Inferior parietal cortex (tissue), 1 donor: ENCODE results near the gene TSPYL1.
A peak's percentile ranks its signal among the peaks of the same experiment; 100 is the strongest.
"Not testable (repeated sequence)": the region's sequence is repeated elsewhere in the genome, so short reads cannot be mapped to it uniquely, and the experiment has no call there.

Source experiments
- DNase-seq: peaks from one replicate; pipeline ENCODE4 v3.0.0-alpha.2; 2016; ENCODE audit errors: extremely low spot score

The TSPYL1 gene

DNA sequence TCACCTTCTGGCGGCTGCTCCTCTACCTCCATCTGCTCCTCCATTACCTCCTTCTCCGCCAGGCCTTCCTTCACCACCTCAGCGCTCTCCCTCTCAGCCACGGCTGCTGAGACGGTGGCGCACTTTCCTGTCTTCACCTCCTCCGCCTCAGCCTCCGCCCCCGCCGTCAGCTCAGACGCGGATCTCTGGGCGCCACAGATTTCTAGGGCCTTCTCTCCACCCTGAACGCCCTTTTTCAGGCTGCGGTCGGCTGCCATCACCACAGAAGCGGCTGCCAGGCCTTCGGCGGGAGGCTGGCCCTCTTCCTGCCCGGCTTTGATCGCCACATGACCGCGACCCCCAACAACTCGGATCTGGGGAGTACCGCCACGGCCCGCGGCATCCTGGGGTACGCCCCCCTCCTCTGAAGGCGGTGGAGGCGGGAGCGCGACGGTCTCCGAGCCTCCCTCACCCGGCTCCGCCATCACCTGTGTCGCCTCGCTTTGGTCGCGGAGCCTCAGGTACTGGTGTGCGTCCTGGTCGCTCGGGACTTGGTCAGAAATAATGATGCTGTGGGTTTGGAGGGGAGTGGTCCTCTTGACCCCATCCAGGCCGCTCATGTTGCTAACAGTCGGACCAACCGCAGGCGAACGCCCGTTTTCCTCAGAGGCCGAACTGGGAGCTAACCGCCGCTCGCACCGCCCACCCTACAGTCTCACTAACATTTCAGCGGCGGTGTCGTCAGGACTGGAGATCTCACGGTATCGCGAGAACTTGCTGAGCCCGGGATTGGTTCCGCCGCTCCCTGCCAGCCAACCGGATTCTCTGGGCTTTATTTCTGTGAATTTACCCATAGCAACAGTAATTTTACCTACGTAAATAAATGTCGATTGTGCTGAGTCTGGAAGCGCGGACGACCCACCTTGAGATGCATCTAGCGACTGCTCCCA lies at the start of gene TSPYL1:
Gene TSPYL1, minus strand, starts transcription at position 699 of the 929 bp plus-strand sequence. Its CDS starts 100 bp downstream, at position 599.
- DNase-seq: peak; percentile 96

DNA sequence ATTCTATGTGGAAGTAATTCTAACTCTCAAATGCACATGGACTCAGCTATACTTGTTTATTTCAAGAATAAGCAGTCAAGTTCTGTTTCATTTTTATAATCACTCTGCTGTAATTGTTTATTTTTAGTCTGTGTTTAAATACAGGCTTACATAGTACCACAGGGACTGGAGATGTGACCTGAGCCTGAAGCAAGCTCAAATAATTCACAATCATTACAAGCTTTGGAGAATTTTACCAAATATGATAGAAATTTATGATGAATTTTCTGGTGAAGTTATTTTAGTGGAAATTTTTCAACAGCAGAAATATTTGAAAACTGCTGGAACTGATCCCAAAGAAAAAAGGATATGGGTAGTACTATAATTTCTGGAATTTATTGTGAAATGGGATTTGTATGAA lies 49.4 kb upstream of the TSPYL1 start:
- DNase-seq: no peak

DNA sequence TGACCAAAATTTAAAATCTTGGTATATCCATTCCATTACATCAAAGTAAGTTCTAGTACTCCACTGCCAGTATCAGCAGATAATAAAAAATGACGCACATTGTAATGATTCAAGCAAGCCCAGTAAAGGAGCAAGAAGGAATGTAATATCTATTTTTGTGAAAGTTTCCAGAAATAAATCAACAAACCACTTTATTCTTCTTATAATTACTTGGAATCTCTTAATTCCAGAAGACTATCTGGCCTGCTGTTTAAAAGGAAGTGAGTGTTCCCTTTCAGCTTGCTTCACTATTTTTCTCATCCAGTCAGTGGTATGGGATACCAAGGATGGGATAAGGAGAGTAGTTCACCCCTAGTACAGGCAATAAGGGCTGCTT lies 48.8 kb upstream of the TSPYL1 start:
- no peak for DNase-seq

DNA sequence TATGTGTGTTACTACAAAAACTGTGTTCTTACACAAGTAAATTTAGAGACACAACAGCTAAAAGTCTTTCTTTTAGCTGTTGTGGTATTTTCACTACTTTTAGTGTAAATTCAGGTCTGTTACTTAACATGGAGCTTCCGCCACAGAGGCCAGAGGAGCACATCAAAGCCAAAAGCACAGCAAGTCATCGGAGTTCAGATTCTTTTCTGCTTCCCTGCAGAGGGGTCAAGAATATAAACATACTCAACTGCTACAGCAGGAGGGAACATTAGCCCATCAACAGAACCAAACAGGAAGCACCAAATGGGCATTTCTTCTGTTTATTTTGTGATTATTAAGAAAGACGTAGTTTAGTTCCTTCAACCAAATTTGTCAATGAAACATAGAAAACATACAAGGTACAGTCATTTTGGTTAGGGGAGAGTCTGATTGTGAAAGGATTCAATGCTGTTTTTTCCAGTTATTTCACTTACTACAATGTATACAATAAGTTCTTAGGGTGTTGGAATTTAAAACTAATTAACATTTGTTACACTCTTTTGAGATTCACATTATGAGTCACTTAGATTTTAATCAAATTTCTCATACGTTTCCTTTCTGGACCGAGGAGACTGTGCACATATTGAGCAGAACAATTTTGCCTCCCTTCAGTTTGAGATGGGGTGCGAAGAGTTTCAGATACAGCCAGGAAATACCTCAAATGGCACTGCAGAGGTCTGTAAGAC lies 48.2 kb upstream of the TSPYL1 start:
- DNase-seq: no peak

DNA sequence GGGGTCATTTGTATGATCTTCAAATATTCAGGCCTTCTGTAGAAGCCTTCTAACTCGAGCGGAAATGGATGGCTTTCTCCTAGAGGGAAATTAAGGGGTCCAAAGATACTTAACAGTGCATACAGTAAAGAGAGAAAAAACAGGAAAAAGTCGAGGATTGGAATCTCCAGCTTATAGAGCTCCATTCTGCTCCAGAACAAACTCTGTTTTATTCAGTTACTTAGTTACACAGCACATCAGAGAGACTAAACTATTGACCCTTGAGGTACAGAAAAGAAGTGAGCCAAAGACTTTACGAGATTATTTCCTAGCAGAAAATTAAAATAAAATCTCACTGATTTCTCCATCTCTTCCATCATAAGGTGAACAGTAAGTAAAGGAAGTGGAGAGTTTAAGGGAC lies 47.3 kb upstream of the TSPYL1 start:
- no peak for DNase-seq

DNA sequence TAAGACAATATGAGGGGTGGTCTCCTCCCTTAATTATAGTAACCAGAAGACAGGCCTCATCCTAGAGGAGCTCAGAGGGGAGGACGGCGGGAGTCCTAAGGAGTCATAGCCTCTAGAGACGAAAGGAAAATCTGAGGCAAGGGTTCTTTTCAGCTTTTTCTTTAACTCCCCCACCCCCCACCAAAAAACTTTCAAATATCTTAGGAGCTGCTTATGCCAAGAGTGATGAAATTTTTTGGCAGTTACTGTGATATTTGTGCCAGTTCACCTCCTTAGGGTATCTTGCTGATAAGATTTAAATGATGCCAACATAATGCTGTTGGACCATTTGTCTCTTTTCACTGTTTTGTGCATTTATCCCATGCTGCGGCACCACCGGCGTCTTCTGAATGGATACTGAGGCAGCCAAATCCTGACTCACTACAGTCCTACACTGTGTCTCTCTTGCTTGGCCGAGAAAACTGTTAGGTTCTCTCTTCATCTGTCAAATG lies 46.5 kb upstream of the TSPYL1 start:
- no peak for DNase-seq

DNA sequence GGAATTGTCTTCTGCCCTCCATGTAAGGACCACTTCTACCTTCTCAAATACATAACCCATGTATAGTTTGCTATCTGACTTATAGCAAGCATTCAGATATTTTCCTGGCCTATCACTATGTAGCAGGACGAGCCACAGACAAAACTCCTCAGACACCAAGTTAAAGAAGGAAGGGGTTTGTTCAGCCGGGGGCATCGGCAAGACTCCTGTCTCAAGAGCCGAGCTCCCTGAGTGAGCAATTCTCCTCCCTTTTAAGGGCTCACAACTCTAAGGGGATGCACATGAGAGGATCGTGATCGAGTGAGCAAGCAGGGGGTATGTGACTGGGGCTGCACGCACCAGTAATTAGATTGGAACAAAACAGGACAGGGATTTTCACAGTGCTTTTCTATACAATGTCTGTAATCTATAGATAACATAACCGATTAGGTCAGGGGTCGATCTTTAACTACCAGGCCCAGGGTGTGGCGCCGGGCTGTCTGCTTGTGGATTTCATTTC lies 46.0 kb upstream of the TSPYL1 start:
- not testable (repeated sequence) for DNase-seq

DNA sequence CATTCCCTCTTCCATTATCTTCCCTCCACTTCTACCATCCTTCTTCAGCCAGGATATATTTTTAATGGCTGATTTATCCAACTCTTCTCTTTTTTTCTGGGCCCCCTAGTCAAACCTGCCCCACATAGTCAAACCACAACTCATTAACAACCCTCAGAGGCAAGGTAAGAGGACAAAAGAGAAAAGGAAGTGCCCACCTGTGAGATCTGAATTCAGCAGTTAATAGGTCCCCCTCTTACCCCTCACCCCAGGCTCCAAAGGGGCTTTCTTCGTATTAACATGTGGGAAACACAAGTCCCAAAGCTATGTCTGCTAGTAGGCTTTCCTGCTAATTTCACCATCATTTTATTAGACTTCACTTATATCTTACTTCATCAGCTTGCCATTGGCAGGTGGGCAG lies 44.1 kb upstream of the TSPYL1 start:
- DNase-seq: no peak

DNA sequence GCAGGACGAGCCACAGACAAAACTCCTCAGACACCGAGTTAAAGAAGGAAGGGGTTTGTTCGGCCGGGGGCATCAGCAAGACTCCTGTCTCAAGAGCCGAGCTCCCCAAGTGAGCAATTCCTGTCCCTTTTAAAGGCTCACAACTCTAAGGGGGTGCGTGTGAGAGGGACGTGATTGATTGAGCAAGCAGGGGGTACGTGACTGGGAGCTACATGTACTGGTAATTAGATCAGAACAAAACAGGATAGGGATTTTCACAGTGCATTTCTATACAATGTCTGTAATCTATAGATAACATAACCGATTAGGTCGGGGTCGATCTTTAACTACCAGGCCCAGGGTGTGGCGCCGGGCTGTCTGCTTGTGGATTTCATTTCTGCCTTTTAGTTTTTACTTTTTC lies 42.2 kb upstream of the TSPYL1 start:
- not testable (repeated sequence) for DNase-seq

DNA sequence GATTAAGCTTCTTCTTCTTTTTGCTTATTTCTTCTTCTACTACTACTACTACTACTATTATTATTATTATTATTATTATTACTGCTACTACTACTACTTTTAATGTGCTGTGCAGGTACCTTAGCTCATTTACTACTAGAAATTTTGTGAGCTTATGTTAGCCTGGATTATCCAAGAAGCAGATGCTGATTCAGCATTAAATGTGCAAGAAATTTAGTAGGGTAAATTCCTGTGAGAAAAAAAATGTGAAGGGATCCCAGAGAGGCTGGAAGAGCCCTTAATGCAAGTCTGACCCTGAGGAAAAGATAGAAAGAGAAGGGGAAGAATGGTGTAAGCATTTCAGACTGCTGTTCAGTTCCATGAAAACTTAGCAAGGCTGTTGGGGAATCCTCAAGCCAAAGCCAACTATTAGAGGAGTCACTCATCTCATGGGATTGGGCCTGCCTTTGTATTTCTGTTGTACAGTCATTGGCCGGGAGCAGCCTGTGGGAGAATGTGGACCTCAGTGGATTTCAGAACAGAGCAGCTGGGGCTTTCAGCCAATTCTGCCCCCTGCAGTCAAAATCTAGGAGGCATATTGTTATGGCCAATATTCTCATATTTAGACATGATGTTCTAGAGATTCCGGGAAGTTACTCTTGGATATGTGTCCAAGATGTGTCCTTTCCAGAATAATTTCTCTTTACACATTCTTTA lies 37.2 kb upstream of the TSPYL1 start:
- no peak for DNase-seq

DNA sequence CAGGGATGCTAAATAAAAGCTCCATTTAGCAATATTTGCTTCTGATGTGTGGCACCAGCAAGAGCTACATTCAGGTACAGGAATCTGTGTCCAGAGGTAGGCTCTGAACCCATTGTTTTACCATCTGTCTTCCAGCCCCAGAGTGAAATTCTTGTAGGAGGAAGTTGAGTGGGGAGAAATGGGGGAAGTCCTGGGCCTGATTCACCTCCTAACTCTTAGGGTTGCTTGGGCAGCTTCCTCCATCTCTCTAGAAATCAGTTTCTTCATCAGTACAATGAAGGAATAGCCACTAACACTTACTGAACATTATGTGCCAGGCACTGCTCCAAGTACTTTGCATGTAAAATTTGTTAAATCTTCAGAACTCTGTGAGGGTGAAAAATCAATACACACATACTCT lies 35.1 kb upstream of the TSPYL1 start:
- DNase-seq: no peak

DNA sequence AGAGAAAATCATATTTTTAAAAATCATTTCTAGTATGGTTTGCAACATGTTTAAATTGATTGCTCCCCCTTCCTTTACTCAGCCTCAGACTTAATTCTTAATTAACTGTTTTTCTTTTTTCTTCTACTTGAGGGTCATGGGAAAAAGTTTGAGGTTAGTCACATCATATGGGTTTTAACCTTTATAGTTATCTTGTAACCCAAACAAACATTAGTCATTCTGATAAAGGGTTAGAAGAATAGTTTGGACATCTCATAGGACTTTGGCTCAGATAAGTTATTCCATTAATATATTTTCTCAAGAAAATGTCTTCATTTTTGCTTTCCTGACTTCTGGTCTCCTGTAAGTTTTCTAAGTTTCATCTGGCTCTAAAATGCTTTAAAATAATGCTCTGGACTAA lies 34.5 kb upstream of the TSPYL1 start:
- no peak for DNase-seq

DNA sequence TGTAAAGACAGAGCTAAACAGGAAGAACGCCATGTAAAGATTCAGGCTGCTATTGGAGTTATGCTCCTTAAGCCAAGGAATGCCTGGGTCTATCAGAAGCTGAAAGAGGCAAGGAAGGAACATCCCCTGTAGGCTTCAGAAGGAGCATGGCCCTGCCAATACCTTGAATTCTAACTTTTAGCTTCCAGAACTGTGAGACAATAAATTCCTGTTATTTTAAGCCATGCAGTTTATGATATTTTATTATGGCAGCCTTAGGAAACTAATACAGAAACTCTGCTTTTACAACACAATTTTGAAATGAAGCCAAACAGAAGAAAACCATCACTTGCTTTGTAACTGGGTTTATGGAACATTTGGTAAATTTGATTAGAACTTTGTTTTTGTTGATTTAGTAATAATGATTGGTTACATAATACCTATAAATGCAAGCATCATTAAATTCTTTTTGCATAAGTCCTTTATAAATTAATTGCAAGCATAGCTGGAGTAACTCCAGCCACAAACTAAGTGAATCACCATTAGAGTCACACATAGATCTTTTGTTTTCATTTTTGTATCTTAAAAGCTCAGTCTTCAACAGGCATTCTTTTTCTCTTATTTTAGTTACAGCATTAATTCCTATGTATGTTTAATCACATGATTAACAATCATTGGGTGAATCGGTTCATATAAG lies 33.5 kb upstream of the TSPYL1 start:
- no peak for DNase-seq

DNA sequence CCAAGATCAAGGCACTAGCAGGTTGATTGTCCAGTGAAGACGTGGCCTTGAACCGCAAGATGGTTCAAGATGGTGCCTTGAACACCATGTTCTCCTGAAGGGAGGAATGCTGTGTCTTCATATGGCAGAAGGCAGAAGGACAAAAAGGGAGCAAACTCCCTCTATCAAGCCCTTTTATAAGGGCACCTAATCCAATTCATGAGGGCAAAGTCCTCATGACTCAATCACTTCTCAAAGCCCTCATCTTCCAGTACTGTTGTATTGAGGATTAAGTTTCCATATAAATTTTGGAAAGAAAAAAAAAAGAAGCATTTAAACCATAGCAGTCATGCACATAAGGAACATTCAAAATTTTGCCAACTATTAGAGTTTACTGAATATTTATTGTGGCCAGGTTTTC lies 29.9 kb upstream of the TSPYL1 start:
- no peak for DNase-seq

DNA sequence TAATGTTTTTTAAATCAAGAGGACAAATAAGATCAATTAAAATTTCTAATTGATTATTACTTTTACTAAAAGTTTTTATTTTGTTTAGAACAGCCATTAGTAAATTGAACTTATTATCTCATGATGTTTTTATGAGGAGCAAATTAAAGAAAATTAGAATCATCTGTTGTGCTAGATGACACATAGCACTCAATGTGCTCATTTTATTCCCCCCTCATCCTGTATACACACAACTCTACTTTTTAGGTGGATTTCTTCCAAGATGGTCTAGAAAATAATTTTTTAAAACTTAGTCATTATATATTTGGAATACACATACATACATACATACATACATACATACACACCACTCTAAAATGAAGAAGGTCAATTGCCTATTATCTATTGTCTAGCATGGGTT lies 29.3 kb upstream of the TSPYL1 start:
- no peak for DNase-seq

DNA sequence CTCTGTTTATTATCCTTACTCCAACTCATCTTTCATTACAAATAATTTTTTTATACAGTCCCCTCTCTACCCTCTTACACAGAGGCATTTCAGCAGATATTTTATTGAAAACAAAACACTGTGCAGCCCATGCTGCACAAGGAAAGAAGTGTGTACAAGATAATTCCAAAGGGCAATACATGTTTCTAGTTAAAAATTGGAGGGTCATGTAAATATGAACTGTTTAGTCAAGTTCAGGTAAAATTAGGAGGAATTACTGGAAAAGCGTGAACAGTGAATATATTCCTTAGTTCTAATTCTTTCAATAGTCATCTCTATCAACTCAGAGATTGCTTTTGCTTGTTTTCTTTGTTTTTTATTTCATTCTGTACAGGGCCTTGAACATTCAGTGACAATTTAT lies 27.9 kb upstream of the TSPYL1 start:
- no peak for DNase-seq

DNA sequence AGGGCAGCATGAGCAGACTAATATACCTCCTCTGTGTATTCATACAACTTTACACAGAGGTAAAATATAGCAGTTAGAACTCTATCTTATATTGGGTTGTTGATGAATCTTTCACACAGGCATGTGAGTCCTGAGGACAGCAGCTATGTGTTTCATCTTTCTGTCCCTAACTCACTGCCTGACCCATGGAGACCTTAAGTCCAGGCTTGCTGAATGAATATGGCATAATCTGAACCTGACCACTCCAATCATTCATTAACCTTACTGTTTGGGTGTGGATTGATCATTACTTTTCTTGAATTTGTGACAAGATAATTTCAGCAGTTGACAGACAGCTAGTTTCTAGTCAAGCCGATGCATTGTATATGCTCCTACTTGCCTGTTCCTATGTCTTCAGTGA lies 27.3 kb upstream of the TSPYL1 start:
- DNase-seq: no peak

DNA sequence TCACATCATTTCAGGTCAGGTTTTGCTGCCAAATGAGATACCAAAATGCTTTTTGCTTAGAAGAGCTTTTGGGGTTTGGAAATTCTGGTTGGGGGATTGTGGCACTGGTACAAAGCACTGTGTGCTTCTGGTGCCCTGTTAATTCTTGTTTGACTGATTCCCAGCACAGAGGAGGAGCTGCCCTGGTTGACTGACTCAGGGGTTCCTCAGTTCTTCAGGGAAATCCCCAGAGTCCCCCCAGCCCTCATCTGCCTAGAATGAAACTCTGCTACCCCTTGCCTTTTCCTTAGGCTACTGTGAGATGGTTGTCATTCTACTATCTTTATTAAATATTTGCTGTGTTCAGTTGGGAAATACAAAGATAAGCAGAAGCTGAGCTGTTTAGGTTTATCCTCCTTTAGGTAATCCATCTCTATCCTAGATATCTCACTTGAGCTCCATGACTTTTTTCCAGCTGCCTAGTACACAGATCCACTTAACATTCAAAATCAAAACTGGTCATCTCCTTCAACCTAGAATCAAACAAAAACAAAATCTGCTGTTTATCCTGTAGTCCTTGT lies 24.9 kb upstream of the TSPYL1 start:
- no peak for DNase-seq

DNA sequence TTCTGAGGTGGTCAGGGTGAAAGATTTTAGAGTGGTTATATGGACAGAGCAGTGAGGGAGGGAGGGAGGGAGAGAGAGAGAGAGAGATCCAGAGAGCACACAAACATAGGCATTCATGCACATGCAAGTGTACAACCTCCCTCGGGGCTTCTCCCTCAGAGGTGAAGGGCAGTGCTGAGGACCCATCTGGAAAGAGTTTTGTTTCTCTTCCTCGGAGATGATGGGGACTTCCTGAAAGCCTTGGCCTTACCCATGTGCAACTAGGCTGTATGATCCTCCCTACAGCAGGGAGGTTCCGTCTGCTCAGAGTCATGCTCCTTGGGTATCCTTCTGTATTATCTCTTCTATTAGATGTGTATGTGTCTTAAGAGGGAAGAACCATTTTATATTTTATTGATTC lies 21.4 kb upstream of the TSPYL1 start:
- no peak for DNase-seq

DNA sequence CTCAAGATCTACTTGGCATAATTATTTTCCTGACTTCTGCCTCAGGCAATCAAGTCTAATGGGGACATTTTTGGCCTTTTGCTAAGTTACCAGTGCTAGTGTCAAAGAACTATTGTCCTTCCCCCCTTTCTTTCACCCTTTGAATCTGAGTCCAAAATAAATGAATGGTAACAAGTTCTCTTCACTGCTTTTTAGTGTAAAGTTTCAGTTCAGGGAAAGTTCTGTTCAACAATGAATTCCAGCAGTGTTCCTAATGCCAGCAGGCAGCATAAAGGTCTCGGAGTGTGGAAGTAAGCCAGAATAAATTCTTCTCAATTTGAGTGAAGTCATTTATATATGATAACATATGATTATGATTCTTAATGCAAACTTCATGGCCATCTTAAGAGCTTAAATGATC lies 20.8 kb upstream of the TSPYL1 start:
- no peak for DNase-seq

DNA sequence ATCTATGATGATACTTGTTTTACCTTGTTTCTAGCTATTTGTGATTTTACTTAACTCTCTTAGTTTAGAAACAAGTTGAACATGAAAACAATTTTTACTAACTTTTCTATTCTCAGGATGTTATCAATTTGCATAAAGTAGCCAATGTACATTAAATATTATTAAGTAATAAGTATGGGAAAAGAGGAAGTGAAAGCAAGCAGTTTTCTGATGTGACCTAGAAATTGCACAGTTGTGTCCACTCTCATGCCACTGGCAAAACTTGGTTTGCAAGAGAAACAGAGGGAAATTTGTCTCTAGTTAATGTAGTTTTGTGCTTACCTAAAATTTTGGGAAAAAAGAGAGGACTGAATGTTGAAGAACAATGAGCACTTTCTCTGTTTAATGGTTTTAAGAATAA lies 19.2 kb upstream of the TSPYL1 start:
- DNase-seq: no peak
